GM23338 (cell line): ENCODE results near the gene PDP2. TPM values are rescaled to one million over a fixed set of nuclear protein-coding genes. Genes with fewer than 3 reads are reported as not detected.

ENCODE experiments used
- ATAC-seq: fragments of 200-7000 bp; cut with Tn5 transposase; 3 replicates; pipeline ENCODE4 v1.9.1; 2020
- DNase-seq: peaks from one replicate; pipeline ENCODE4 v3.0.0-alpha.2; 2015; ENCODE audit warnings: low spot score
- H2AFZ ChIP-seq: fragments of 200-600 bp; sonication (generic); 2 replicates; pipeline ENCODE4 v1.8.0; 2016; ENCODE audit warnings: antibody characterized with exemption, mild to moderate bottlenecking, moderate library complexity
- H3F3A ChIP-seq: fragments of 200-600 bp; sonication (generic); replicated peaks from 2 replicates; pipeline ENCODE4 v1.8.0; 2017; ENCODE audit warnings: antibody characterized with exemption, mixed run types, low read depth
- H3K27ac ChIP-seq: fragments of 200-600 bp; sonication (generic); 2 replicates; pipeline ENCODE4 v1.6.1; 2016; ENCODE audit warnings: low read depth
- H3K27me3 ChIP-seq: fragments of 200-600 bp; sonication (generic); 2 replicates; pipeline ENCODE4 v1.8.0; 2016; ENCODE audit warnings: mild to moderate bottlenecking, mixed run types, moderate library complexity; ENCODE audit not compliant: insufficient read depth
- H3K36me3 ChIP-seq: fragments of 200-600 bp; sonication (generic); 2 replicates; pipeline ENCODE4 v1.8.0; 2016; ENCODE audit warnings: mild to moderate bottlenecking; ENCODE audit not compliant: insufficient read depth
- H3K4me1 ChIP-seq: fragments of 200-600 bp; sonication (generic); 2 replicates; pipeline ENCODE4 v1.8.0; 2016; ENCODE audit warnings: mild to moderate bottlenecking, moderate library complexity; ENCODE audit not compliant: insufficient read depth
- H3K4me2 ChIP-seq: fragments of 200-600 bp; sonication (generic); 2 replicates; pipeline ENCODE4 v1.7.1; 2017; ENCODE audit warnings: mixed run types
- H3K4me3 ChIP-seq: fragments of 200-600 bp; sonication (generic); 2 replicates; pipeline ENCODE4 v1.6.1; 2016; ENCODE audit warnings: mixed run types
- H3K79me2 ChIP-seq: fragments of 200-600 bp; sonication (generic); replicated peaks from 2 replicates; pipeline ENCODE4 v1.8.0; 2017; ENCODE audit warnings: mild to moderate bottlenecking; ENCODE audit not compliant: insufficient read depth
- H3K9me2 ChIP-seq: fragments of 200-600 bp; sonication (generic); 2 replicates; pipeline ENCODE4 v1.8.0; 2017; ENCODE audit not compliant: insufficient read depth
- H4K20me1 ChIP-seq: fragments of 200-600 bp; sonication (generic); replicated peaks from 2 replicates; pipeline ENCODE4 v1.8.0; 2017; ENCODE audit warnings: mild to moderate bottlenecking; ENCODE audit not compliant: insufficient read depth
- H3K27ac Mint-ChIP-seq: 2 replicates; pipeline ENCODE4 v1.8.0; 2020; ENCODE audit warnings: inconsistent platforms, mild to moderate bottlenecking, moderate library complexity, mixed read lengths
- H3K27me3 Mint-ChIP-seq: 3 replicates; pipeline ENCODE4 v1.8.0; 2022; ENCODE audit warnings: low read depth, mild to moderate bottlenecking, moderate library complexity, mixed read lengths, inconsistent platforms; ENCODE audit not compliant: insufficient read depth, poor library complexity
- H3K36me3 Mint-ChIP-seq: 3 replicates; pipeline ENCODE4 v1.8.0; 2021; ENCODE audit warnings: low read depth, mild to moderate bottlenecking, inconsistent platforms, moderate library complexity, mixed read lengths
- H3K4me1 Mint-ChIP-seq: 3 replicates; pipeline ENCODE4 v1.8.0; 2020; ENCODE audit warnings: mild to moderate bottlenecking, inconsistent platforms, mixed read lengths
- H3K4me3 Mint-ChIP-seq: 3 replicates; pipeline ENCODE4 v1.8.0; 2021; ENCODE audit warnings: moderate library complexity, mild to moderate bottlenecking, inconsistent platforms, mixed read lengths
- H3K9me3 Mint-ChIP-seq: 3 replicates; pipeline ENCODE4 v1.8.0; 2020; ENCODE audit warnings: moderate library complexity, mild to moderate bottlenecking, inconsistent platforms, mixed read lengths
- EZH2 ChIP-seq: fragments of 200-600 bp; sonication (generic); IDR thresholded peaks from one replicate; pipeline ENCODE4 v1.8.0; 2017; ENCODE audit warnings: antibody characterized with exemption, mild to moderate bottlenecking, low read depth; ENCODE audit not compliant: unreplicated experiment
- EZH2phosphoT487 ChIP-seq: fragments of 200-600 bp; sonication (generic); IDR thresholded peaks from one replicate; pipeline ENCODE4 v1.8.1; 2018; ENCODE audit warnings: antibody characterized with exemption; ENCODE audit not compliant: unreplicated experiment
- NANOG ChIP-seq: IDR thresholded peaks from 2 replicates; pipeline ENCODE4 v1.6.1; 2016; ENCODE audit warnings: antibody characterized with exemption, borderline replicate concordance
- POLR2AphosphoS5 ChIP-seq: IDR thresholded peaks from 2 replicates; pipeline ENCODE4 v1.6.1; 2016; ENCODE audit warnings: antibody characterized with exemption, low read depth
- ZNF114 ChIP-seq: fragments of 250-450 bp; sonication (Bioruptor Pico); IDR thresholded peaks from 2 replicates; pipeline ENCODE4 v1.5.0; 2020; ENCODE audit warnings: mild to moderate bottlenecking, moderate library complexity
- ZNF331 ChIP-seq: fragments of 250-450 bp; sonication (Bioruptor Pico); IDR thresholded peaks from 2 replicates; pipeline ENCODE4 v1.5.0; 2020; ENCODE audit warnings: low read depth, mild to moderate bottlenecking, moderate library complexity
- polyA plus RNA-seq: library from polyadenylated mRNA; unstranded; fragments of >200 nt; fragmentation: Nextera tagmentation; extraction: Ambion mirVana; gene quantifications from 2 replicates; pipeline ENCODE4 v1.2.1, GENCODE V29; 2016
- total RNA-seq: library from RNA; depleted of rRNA; stranded (reverse); fragments of >200 nt; shearing (Covaris generic); gene quantifications from 2 replicates; pipeline ENCODE4 v1.2.3, GENCODE V29; 2014
- TF ChIP-seq, protein P1 (sequence below): fragments of 250-450 bp; sonication (Bioruptor Pico); IDR thresholded peaks from 2 replicates; pipeline ENCODE4 v1.5.0; 2020; ENCODE audit warnings: mild to moderate bottlenecking, moderate library complexity
- TF ChIP-seq, protein P2 (sequence below): IDR thresholded peaks from one replicate; pipeline ENCODE4 v1.6.1; 2018; ENCODE audit warnings: antibody characterized with exemption; ENCODE audit not compliant: unreplicated experiment

Gene PDP2
- total and polyA plus RNA-seq, 2 experiments from 2014 or later = 9.0 to 23.2 TPM

DNA sequence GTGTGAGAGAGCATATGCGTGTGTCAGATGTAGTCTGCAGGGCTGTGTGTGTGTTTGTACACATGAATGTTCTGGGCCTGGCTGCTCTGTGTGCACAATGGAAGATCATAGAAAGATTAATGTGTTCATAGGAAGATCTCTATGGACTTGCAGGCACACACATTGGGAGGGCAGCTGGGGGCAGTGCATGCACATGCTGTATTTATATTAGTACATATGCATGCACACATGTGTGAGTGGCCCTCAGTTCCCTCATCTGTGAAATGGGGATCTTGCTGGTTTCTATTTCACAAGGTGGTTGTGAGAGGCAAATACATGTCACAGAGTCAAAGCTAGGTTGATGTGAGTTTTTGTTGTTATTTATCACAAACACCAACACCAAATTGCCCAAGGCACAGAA lies 34.0 kb upstream of the PDP2 start:
- Mint-ChIP-seq H3K9me3 (no peaks in the 10 kb centered on the region; the same call in 2 of the 3 replicates), H3K4me3 (0 out of 3 replicates have a peak overlapping the region, but pooled peaks have one; percentile 4), H3K27ac (no peak overlapping the region), H3K36me3 (no peaks in the 10 kb centered on the region), H3K27me3 (peaks cover 40% of the 10 kb centered on the region), H3K4me1 (peaks cover 16% of the 10 kb centered on the region)
- Histone ChIP-seq H2AFZ (no peak overlapping the region), H3K36me3 (no peaks in the 10 kb centered on the region), H3F3A (0 out of 2 replicates have a peak, but pooled peaks cover 6% of the 10 kb centered on the region), H3K27ac (no peak overlapping the region), H3K9me2 (no peaks in the 10 kb centered on the region; the same call in 1 of the 2 replicates), H3K4me2 (no peak overlapping the region), H3K4me1 (no peaks in the 10 kb centered on the region; the same call in 1 of the 2 replicates), H3K27me3 (peaks cover 51% of the 10 kb centered on the region), H3K79me2 (no peaks in the 10 kb centered on the region), H3K4me3 (no peak overlapping the region), H4K20me1 (no peaks in the 10 kb centered on the region)
- no peak for DNase-seq
- ATAC-seq = no peak
- TF ChIP-seq POLR2AphosphoS5 = no peak
- TF ChIP-seq NANOG = no peak
- TF ChIP-seq, protein P1, sequence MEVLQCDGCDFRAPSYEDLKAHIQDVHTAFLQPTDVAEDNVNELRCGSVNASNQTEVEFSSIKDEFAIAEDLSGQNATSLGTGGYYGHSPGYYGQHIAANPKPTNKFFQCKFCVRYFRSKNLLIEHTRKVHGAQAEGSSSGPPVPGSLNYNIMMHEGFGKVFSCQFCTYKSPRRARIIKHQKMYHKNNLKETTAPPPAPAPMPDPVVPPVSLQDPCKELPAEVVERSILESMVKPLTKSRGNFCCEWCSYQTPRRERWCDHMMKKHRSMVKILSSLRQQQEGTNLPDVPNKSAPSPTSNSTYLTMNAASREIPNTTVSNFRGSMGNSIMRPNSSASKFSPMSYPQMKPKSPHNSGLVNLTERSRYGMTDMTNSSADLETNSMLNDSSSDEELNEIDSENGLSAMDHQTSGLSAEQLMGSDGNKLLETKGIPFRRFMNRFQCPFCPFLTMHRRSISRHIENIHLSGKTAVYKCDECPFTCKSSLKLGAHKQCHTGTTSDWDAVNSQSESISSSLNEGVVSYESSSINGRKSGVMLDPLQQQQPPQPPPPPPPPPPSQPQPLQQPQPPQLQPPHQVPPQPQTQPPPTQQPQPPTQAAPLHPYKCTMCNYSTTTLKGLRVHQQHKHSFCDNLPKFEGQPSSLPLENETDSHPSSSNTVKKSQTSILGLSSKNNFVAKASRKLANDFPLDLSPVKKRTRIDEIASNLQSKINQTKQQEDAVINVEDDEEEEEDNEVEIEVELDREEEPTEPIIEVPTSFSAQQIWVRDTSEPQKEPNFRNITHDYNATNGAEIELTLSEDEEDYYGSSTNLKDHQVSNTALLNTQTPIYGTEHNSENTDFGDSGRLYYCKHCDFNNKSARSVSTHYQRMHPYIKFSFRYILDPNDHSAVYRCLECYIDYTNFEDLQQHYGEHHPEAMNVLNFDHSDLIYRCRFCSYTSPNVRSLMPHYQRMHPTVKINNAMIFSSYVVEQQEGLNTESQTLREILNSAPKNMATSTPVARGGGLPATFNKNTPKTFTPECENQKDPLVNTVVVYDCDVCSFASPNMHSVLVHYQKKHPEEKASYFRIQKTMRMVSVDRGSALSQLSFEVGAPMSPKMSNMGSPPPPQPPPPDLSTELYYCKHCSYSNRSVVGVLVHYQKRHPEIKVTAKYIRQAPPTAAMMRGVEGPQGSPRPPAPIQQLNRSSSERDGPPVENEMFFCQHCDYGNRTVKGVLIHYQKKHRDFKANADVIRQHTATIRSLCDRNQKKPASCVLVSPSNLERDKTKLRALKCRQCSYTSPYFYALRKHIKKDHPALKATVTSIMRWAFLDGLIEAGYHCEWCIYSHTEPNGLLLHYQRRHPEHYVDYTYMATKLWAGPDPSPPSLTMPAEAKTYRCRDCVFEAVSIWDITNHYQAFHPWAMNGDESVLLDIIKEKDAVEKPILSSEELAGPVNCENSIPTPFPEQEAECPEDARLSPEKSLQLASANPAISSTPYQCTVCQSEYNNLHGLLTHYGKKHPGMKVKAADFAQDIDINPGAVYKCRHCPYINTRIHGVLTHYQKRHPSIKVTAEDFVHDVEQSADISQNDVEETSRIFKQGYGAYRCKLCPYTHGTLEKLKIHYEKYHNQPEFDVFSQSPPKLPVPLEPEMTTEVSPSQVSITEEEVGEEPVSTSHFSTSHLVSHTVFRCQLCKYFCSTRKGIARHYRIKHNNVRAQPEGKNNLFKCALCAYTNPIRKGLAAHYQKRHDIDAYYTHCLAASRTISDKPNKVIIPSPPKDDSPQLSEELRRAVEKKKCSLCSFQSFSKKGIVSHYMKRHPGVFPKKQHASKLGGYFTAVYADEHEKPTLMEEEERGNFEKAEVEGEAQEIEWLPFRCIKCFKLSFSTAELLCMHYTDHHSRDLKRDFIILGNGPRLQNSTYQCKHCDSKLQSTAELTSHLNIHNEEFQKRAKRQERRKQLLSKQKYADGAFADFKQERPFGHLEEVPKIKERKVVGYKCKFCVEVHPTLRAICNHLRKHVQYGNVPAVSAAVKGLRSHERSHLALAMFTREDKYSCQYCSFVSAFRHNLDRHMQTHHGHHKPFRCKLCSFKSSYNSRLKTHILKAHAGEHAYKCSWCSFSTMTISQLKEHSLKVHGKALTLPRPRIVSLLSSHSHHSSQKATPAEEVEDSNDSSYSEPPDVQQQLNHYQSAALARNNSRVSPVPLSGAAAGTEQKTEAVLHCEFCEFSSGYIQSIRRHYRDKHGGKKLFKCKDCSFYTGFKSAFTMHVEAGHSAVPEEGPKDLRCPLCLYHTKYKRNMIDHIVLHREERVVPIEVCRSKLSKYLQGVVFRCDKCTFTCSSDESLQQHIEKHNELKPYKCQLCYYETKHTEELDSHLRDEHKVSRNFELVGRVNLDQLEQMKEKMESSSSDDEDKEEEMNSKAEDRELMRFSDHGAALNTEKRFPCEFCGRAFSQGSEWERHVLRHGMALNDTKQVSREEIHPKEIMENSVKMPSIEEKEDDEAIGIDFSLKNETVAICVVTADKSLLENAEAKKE = no peak
- no peak for TF ChIP-seq EZH2
- TF ChIP-seq, protein P2, sequence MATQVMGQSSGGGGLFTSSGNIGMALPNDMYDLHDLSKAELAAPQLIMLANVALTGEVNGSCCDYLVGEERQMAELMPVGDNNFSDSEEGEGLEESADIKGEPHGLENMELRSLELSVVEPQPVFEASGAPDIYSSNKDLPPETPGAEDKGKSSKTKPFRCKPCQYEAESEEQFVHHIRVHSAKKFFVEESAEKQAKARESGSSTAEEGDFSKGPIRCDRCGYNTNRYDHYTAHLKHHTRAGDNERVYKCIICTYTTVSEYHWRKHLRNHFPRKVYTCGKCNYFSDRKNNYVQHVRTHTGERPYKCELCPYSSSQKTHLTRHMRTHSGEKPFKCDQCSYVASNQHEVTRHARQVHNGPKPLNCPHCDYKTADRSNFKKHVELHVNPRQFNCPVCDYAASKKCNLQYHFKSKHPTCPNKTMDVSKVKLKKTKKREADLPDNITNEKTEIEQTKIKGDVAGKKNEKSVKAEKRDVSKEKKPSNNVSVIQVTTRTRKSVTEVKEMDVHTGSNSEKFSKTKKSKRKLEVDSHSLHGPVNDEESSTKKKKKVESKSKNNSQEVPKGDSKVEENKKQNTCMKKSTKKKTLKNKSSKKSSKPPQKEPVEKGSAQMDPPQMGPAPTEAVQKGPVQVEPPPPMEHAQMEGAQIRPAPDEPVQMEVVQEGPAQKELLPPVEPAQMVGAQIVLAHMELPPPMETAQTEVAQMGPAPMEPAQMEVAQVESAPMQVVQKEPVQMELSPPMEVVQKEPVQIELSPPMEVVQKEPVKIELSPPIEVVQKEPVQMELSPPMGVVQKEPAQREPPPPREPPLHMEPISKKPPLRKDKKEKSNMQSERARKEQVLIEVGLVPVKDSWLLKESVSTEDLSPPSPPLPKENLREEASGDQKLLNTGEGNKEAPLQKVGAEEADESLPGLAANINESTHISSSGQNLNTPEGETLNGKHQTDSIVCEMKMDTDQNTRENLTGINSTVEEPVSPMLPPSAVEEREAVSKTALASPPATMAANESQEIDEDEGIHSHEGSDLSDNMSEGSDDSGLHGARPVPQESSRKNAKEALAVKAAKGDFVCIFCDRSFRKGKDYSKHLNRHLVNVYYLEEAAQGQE = no peak
- no peak for TF ChIP-seq ZNF114 (CRISPR knock-in tag)
- TF ChIP-seq EZH2phosphoT487 = no peak
- no peak for TF ChIP-seq ZNF331 (CRISPR knock-in tag)
